ENCODE data around the gene TRAPPC12.
"Not testable (repeated sequence)": the region's sequence is repeated elsewhere in the genome, so short reads cannot be mapped to it uniquely, and the experiment has no call there.

The TRAPPC12 gene

GRCh38 chr2:3454005-3454404 lies 74.5 kb downstream of the TRAPPC12 start:
- DNase-seq (ENCODE audit: low read depth) = not testable (repeated sequence)

DNA sequence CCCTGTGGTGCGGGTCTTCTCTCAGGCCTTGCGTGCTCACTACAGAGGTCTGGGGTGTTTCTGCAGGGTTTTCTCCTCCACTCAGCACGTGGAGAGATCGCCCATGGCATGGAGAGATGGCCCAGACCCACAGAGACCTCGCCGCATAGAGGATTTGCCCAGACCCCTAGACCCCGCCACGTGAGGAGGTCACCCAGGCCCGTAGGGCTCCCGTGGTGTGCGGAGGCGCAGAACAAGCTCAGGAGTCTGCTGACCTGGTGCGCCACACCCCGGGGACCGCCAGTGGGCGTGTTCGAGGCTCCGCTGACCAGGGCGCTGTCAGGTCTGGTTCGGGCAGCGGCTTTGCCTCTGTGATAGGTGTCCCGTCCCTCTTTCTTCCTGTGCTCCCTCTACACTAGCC lies 75.3 kb downstream of the TRAPPC12 start:
- DNase-seq (ENCODE audit: low read depth) = no peak

- no peak for DNase-seq (ENCODE audit: low read depth)
These were observed 76.6 kb downstream of the TRAPPC12 start for GRCh38 chr2:3456125-3456524.

- DNase-seq (ENCODE audit: low read depth) = no peak
These were observed 78.3 kb downstream of the TRAPPC12 start for GRCh38 chr2:3457524-3458395.

DNA sequence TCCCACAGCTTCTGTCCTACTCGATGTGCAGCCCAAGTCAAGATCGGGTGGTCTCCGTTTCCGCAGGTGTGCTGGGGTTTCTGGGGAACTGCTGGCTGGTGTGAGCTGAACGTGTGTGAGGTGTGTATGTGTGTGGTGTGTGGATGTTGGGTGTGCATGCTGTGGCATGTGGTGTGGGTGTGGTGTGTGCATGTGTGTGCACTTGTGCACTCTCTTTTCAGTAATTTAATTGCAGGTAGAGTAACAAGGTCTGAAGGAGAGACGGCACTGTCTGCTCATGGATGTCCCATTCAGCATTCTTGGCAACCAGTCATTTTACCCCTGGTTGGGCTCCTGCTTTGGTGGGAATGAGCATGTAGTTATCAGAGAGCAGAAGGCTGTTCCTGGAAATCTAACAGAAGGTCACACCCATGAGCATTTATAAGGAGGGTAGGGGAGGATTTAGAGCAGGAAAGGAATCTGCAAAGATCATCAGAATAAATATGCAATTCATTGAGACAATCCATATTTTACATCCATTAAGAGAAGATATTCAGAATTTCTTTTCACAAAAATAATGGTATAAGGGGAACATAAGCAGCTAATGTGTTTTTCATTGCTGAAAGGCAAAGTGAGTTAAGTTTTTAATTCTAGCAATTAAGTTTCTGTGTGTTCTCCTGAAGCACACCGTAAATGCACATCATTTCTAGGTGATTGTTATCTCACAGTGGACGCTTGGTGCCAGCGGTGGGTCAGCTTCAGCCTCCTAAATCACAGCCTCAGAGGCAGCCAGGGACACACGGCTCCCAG lies 79.1 kb downstream of the TRAPPC12 start:
- no peak for DNase-seq (ENCODE audit: low read depth)

DNA sequence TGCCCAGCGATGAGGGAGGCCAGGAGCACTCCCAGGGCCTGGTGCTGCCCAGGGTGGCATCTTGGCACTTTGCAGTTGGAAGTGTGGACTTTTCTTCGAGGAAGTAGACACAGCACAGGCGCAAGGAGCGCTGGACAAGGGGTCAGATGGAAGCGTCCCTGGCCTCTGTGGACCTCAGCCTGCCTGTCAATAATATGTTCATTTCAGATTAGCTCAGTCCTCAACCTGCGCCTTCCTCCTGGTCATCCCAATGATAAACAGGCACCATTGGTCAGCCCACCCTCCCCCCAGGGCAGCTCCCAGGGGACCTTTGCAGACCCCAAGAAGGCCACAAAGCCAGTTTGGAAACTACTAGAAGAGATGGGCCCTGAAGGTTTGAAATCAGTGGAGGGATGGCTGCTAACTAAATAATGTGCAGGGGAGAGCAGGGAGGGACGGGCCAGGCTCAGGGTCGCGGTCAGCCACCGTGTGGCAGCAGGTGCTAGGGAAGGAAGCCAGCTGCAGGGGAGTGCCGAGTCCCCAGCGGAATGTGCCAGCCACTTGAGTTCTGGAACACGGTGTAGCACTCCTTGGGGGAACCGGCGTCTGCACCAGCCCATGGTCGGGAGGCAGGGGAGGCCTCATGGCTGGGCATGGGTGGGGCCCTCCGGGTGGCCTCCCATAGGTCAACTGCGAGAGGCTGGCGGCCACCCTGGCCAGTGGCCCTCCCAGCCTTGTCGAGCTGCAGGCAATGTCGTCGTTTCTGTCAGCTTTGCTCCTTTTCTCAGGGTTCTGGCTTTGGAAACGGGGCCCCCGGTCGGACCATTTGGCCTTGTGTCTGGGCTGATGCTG lies 79.9 kb downstream of the TRAPPC12 start:
- no peak for DNase-seq (ENCODE audit: low read depth)

DNA sequence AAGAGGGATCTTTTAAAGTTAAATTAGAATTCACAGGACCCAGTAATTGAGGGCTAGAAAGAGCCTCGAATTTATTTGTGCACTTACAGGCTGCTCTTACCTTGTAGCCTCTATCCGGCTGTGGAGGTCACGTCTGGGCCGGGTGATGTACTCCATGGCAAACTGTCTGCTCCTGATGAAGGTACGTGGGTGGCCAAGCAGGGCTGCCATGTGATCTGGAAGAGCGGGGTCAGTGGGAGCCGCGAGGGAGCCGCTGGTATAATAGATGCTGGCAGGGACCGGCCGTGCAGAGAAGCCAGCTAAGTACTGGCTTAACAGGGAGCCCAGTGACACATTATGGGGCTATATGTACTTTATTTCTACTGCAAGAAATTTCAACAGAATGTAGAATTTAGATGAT lies 80.7 kb downstream of the TRAPPC12 start:
- no peak for DNase-seq (ENCODE audit: low read depth)

GRCh38 chr2:3460831-3461800 lies 81.6 kb downstream of the TRAPPC12 start:
- no peak for DNase-seq (ENCODE audit: low read depth)

DNA sequence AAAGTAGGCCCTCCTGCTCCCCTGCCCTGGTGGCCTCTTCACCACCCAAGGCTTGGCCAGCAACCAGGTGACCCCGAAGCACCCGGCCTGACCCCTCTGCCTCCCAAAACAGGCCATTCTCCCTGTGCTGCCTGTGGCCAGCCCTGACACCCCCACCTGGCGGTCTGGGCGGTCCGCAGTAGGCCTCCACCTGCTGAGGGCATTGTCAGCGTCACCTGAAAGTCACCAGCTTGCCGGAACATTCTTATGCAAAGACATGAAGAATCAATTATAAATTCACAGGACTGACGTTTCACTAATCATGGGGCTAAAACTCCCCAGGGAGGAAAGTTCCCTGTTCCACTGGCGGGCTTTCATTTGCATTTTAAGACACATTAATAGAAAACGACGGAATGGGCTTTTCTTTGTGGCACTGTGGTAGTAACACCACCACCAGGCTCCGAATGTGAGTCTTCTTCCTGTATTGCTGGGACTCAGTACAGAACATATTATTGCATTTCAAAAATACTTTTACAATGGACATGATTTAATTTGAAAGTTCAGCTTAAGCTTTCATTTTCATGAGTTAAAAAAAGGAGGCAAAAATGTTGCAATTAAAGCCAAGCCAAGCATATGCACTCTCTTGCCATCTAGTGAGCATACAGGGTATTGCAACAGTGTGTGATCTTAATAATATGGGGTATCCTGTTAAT lies 82.5 kb downstream of the TRAPPC12 start:
- DNase-seq (ENCODE audit: low read depth) = peak; percentile 59

DNA sequence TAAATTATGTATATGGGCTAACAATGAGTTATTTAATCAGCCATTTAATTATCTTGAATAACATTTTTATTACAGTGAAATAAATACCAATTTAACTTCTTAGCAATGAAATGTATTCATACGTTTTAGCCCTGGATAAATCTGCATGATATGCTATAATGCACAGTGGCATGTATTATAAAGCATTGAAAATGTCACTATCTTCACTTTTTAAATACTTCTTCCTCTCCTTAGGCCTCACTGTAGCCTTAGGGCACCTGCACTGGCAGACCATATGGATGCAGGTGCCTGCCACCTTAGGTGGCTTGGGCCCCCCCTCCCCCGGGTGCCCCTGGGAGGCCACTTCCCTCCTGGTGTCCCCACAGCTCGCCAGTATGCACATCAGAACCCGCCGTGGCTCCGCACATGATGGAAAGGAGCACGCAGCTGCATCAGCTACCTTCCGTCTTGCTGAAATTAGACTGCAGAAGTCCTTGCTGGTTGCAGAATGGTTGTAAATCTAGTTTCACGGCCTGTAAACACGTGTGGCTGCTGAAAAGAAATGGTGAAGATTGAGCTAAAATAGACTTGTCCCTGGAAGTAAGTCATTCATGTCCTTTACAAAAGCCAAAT lies 83.1 kb downstream of the TRAPPC12 start:
- no peak for DNase-seq (ENCODE audit: low read depth)

- no peak for DNase-seq (ENCODE audit: low read depth)
These were observed 83.8 kb downstream of the TRAPPC12 start for GRCh38 chr2:3463186-3463835.

DNA sequence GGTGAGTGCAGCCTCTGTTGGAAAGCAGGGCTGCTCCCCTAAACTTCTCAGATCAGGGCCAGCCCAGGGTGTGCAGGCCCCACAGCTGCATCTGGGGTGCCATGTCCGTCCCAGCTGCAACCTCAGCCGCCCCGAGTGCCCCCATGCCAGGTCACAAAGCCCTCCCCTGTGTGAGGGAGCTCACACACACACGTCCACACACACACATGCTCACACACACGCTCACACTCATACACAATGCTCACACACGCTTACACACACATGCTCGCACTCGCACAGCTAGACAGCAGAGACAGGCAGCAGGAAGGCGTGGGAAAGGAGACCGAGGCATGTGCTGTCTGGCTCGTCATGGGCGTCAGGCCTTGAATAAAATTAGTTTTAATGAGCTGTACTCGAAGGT lies 84.5 kb downstream of the TRAPPC12 start:
- DNase-seq (ENCODE audit: low read depth) = no peak

DNA sequence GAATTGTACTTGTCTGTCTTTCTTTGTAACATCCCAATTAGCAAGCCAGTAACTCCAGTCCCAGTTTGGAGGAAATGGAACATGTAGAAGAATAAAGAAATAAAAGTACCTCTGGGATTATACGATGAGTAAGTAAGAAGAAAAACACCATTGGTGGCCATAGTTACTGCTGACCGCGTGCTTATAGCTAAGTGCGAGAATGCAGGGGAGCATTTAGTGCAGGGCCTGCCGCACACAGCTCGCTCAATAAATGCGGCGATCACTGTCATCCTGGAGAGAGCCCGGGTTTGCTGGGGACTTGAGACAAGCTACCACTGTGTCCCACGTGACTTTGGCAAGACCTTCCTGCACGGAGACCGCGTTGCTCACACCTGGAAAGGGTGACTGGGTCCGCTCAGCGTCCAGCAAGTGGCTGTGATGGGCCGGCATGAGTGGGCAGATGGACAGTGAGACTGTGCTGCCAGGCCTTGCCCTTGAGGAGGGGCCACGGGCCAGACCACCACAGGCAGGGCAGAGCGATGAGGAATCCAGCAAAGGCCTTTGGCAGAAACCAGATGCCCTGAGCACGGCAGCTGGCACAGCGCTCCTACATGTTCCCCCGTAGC lies 85.0 kb downstream of the TRAPPC12 start:
- DNase-seq (ENCODE audit: low read depth) = no peak

GRCh38 chr2:3465328-3465727 lies 85.8 kb downstream of the TRAPPC12 start:
- peak; percentile 79 for DNase-seq (ENCODE audit: low read depth)

- DNase-seq (ENCODE audit: low read depth) = peak; percentile 98
These were observed 86.5 kb downstream of the TRAPPC12 start for GRCh38 chr2:3465844-3466481.

DNA sequence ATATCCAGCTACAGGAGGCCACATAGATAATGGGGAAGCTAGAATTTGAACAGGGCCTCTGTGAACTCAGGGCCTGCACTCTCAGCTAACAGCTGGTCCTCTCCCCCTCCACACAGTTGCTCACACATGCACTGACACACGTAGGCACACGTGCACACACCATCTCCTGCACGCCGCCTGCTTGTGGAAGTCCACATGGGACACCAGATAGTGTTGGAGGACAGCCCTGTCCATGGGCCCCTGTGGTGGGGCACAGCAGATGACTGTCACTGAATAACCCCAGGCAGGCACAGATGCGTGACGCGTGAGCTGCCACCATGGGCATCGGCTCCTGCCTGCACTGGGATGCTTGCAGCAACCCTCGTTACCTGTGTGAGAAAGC lies 87.0 kb downstream of the TRAPPC12 start:
- no peak for DNase-seq (ENCODE audit: low read depth)

DNA sequence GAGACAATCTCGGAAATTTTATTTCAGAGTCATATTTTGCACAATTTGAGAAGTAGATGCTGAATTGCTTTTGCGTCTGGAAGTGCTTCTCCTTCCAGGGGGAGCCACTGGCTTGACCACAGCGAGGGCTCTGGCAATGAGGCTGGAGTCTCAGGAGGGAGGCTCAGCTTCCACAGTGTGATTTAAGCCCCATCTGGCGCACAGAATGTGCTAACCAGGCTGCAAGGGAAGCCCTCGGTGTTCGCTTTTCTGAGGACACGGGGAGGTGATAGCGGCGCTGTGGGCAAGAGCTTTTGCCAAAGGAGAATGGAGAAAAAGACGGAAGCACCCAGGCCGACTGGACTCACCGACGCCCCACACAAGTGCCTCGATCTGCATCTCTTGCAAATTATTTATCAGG lies 87.5 kb downstream of the TRAPPC12 start:
- no peak for DNase-seq (ENCODE audit: low read depth)

- no peak for DNase-seq (ENCODE audit: low read depth)
These were observed 88.2 kb downstream of the TRAPPC12 start for GRCh38 chr2:3467654-3468053.
